ENCODE results near the gene DLGAP4.

DLGAP4 gene

DNA sequence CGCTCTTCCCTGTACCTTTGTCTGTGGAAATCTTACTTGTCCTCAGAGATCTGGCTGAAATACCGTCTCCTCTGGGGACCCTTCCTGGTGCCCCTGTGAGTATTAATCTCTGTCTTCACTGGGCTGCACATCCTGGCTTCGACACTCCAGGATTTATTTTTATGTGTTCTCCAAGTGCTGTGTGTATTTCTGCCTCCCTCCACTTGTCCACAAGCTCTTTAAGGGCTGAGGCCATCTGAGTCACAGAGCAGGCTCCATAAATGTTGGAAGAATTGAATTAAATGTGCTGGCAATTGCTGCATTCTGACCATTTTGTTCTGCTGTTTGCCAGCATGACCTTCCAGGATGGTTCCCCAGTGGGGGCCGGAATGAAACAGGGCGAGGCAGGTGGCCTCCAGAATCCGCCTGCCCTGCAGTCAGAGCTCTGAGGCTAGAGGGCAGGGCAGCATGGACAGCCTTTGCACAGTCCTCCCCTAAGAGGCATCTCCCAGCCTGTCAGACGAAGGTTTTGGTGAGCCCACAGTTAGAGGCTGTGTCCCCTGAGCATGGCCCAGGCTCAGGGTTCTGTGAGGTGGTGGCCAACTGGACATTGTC lies 105.8 kb downstream of the DLGAP4 start:
- no peak for DNase-seq (ENCODE audit: low read depth)
- H3K4me3 ChIP-seq (ENCODE audit: low read depth, low read length), result no peak overlapping the region
- TF ChIP-seq, protein P1, sequence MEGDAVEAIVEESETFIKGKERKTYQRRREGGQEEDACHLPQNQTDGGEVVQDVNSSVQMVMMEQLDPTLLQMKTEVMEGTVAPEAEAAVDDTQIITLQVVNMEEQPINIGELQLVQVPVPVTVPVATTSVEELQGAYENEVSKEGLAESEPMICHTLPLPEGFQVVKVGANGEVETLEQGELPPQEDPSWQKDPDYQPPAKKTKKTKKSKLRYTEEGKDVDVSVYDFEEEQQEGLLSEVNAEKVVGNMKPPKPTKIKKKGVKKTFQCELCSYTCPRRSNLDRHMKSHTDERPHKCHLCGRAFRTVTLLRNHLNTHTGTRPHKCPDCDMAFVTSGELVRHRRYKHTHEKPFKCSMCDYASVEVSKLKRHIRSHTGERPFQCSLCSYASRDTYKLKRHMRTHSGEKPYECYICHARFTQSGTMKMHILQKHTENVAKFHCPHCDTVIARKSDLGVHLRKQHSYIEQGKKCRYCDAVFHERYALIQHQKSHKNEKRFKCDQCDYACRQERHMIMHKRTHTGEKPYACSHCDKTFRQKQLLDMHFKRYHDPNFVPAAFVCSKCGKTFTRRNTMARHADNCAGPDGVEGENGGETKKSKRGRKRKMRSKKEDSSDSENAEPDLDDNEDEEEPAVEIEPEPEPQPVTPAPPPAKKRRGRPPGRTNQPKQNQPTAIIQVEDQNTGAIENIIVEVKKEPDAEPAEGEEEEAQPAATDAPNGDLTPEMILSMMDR (IDR thresholded peaks at IDR 0.05; ENCODE audit: insufficient read depth, low read depth, low read length, missing control alignments), result no peak

DNA sequence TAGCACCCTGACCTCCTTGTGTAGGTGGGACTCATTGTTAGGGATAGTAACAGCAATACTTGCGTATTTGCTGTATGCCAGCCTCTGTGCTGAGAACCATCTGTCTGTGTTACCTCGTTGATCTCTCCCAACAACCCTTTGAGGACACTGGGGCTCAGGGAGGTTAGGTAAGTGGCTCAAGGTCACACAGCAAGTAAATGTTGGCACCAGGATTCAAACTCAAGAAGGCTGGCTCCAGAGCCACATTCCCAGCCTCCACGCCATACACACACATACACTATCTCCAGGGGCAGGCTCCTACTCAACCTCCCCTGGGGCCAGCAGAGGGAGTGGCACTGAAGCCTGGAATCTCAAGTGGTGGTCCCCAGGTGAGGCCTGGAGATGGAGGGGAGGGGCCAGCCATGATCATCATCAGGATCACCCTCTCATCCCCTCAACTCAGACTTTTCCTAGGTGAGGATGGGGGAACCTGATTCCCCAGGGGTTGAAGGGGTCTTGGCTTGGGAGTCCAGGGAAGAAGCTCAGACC lies 109.4 kb downstream of the DLGAP4 start:
- TF ChIP-seq, protein P1 (IDR thresholded peaks at IDR 0.05; ENCODE audit: insufficient read depth, low read depth, low read length, missing control alignments), result no peak
- no peak overlapping the region for H3K4me3 ChIP-seq (ENCODE audit: low read depth, low read length)

DNA sequence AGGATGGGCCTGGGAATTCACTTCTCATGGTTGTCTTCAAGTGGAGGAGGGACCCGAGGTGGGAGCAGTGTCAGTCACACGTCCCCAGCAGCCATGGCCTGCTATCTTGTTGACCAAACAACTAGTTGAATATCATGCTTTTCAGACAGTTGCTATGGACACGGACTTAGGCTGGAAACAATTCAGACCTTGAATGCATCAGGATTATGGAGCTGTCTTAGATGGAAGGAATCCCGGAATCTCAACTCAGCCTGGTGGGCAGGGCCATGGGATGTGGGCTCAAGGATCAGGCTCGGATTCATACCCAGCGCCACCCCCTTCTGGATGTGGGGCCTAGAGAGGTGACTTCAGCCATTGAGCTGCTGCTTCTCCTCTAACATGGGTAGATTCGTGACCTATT lies 112.6 kb downstream of the DLGAP4 start:
- TF ChIP-seq, protein P1 (IDR thresholded peaks at IDR 0.05; ENCODE audit: insufficient read depth, low read depth, low read length, missing control alignments), result no peak
- no peak for DNase-seq (ENCODE audit: low read depth)
- no peak overlapping the region for H3K4me3 ChIP-seq (ENCODE audit: low read depth, low read length)

More for the DNA sequence above, 109.4 kb downstream of the DLGAP4 start:
- DNase-seq (ENCODE audit: low read depth), result no peak

DNA sequence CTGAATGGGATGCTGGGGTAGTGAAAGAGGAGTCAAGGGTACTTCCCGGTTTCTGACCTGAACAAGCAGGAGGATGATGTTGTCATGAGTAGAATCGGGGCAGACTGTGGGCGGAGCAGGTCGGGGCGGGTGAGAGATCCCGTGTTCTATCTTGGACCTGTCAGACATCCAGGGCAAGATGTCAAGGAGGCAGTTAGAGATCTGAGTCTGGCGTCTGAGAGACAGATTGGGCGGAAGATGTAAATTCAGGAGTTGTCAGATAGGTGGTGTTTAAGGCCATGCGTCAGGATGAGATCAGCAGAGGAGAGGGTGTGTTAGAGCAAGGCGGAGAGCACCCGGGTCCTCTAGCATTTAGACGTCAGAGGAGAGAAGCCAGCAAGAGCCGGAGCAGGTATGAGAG lies 115.5 kb downstream of the DLGAP4 start:
- no peak overlapping the region for H3K4me3 ChIP-seq (ENCODE audit: low read depth, low read length)
- no peak for DNase-seq (ENCODE audit: low read depth)
- TF ChIP-seq, protein P1 (IDR thresholded peaks at IDR 0.05; ENCODE audit: insufficient read depth, low read depth, low read length, missing control alignments), result no peak

DNA sequence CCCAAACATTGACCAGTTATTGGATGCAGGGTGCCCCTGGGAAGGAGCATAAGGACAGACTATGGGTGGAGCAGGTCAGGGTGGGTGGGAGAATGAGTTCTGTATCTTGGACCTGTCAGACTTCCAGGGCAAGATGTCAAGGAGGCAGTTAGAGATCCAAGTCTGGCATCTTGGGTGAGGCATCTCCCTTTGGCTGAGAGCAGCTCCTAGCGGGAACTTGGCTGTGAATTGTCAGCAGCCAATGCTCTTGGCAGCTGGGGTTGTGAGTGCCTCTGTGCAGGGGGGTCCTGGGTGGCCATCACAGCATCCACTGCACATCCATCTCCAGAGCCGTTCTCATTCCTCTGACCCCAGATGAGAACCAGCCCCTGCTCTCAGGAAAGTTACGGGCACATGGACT lies 118.2 kb downstream of the DLGAP4 start:
- no peak for DNase-seq (ENCODE audit: low read depth)
- TF ChIP-seq, protein P1 (IDR thresholded peaks at IDR 0.05; ENCODE audit: insufficient read depth, low read depth, low read length, missing control alignments), result no peak
- H3K4me3 ChIP-seq (ENCODE audit: low read depth, low read length), result no peak overlapping the region

DNA sequence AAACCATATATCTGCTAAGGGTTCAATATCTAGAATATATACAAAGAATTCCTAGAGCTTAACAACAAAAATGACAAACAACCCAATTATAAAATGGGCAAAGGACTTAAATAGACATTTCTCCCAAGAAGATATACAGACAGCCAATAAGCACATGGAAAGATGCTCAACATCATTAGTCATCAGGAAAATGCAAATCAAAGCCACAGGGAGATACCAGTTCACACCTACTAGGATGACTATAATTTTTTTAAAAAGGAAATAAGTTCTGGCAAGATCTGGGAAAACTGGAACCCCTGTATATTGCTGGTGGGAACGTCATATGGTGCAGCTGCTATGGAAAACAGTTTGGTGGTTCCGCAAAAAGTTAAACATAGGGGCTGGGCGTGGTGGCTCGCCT lies 119.0 kb downstream of the DLGAP4 start:
- TF ChIP-seq, protein P1 (IDR thresholded peaks at IDR 0.05; ENCODE audit: insufficient read depth, low read depth, low read length, missing control alignments), result no peak
- no peak overlapping the region for H3K4me3 ChIP-seq (ENCODE audit: low read depth, low read length)
- DNase-seq (ENCODE audit: low read depth), result no peak

DNA sequence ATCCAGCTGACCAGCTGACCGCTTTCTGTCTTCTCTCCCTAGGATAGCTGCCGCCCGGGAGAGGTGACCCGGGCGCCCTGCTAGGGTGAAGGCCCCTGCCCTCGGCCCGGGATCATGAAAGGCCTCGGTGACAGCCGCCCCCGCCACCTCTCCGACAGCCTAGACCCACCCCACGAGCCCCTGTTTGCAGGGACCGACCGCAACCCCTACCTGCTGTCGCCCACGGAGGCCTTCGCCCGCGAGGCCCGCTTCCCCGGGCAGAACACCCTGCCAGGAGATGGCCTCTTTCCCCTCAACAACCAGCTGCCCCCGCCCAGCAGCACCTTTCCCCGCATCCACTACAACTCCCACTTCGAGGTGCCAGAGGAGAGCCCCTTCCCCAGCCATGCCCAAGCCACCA lies 125.5 kb downstream of the DLGAP4 start:
- TF ChIP-seq, protein P1 (IDR thresholded peaks at IDR 0.05; ENCODE audit: insufficient read depth, low read depth, low read length, missing control alignments), result no peak
- no peak for DNase-seq (ENCODE audit: low read depth)
- no peak overlapping the region for H3K4me3 ChIP-seq (ENCODE audit: low read depth, low read length)

All from GM12865 (cell line).